ENCODE results near the gene KIAA0319L.

- no peak for TF ChIP-seq EP300 (IDR thresholded peaks at IDR 0.05)
- TF ChIP-seq POLR2A (IDR thresholded peaks at IDR 0.05) = no peak
- TF ChIP-seq CTCF (IDR thresholded peaks at IDR 0.05) = no peak
- TF ChIP-seq POLR2AphosphoS5 (IDR thresholded peaks at IDR 0.05) = no peak
These were observed 131.1 kb downstream of the KIAA0319L start for GRCh38 chr1:35426097-35426586.

Measured in upper lobe of left lung (tissue), 4 donors.